ENCODE data around the gene SERPIND1. TPM values are rescaled to one million over a fixed set of nuclear protein-coding genes. Genes with fewer than 3 reads are reported as not detected.

SERPIND1 gene
- total and polyA plus RNA-seq, 2 of the 8 experiments (the other 6 are each of a cell fraction or from before 2014, with no cell fraction given) = not detected

DNA sequence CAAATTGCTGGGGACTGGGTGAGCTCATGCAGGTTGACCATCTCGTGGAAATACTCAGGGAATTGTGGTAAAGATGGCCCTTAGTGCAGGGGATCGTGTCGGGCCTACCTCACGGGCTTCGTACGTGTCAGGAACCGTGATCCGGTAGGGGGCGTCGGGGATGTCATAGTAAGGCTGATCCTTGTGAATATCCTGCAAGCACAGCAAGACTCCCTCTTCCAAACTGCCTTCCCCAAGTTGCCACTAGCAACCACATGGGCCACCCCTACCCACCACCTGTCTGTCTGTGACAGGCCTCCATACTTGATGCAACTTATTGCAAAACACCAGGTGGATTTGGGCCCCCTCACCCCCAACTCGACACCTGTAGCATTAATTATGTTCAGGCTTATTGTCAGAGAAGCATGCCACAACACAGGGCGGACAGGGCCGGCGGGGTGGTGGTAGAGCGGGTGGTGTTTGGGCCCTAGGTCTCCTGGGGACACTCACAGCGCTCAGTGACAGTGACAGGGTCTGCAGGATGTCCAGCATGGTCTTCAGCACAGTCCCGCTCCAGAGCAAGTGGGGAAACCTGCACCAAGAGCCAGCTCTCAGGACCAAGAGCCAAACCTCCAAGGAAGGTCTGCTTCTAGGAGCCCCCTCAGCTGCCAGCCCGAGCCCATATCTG is 22.6 kb upstream of the SERPIND1 start:
- Histone ChIP-seq H3K4me3 (ENCODE audit: extremely low read depth in 1 of 4, insufficient read depth in 2 of 4, low read depth in 3 of 4, low read length in 4 of 4) (no peak overlapping the region), H2BK20ac (ENCODE audit: low read length) (no peak overlapping the region), H2BK120ac (replicated peaks; ENCODE audit: low read depth, low read length) (no peak overlapping the region), H3K9ac (replicated peaks in 1 of 4; ENCODE audit: extremely low read depth in 1 of 4, low read depth in 3 of 4, low read length in 3 of 4) (no peak overlapping the region; a peak in 1 of 7 replicates), H3K14ac (ENCODE audit: insufficient read length) (no peak overlapping the region), H3K23ac (ENCODE audit: insufficient read length) (no peak overlapping the region), H3K9me3 (ENCODE audit: insufficient read depth in 2 of 2, low read depth in 1 of 2, low read length in 1 of 2) (no peaks in the 10 kb centered on the region), H3K36me3 (ENCODE audit: control insufficient read depth in 2 of 4, insufficient read depth in 4 of 4, low read length in 3 of 4) (no peaks in the 10 kb centered on the region; a peak in 1 of 8 replicates), H3K18ac (ENCODE audit: extremely low read depth, low read length) (no peak overlapping the region), H2BK15ac (ENCODE audit: low read length) (no peak overlapping the region), H3K79me1 (ENCODE audit: low read depth, low read length) (no peaks in the 10 kb centered on the region), H2AK5ac (ENCODE audit: low read depth, low read length) (no peak overlapping the region), H4K20me1 (replicated peaks in 1 of 2; ENCODE audit: control insufficient read depth in 1 of 2, insufficient read depth in 2 of 2, low read length in 2 of 2) (peaks cover 2 to 7% of the 10 kb centered on the region in 2 experiments), H3K4me1 (replicated peaks in 1 of 4; ENCODE audit: control insufficient read depth in 3 of 4, insufficient read depth in 4 of 4, low read length in 3 of 4) (no peaks in the 10 kb centered on the region), H2BK5ac (ENCODE audit: low read depth, low read length) (no peak overlapping the region), H4K8ac (ENCODE audit: extremely low read depth, insufficient read depth, low read length) (no peak overlapping the region), H4K91ac (replicated peaks; ENCODE audit: insufficient read length, low read length) (no peak overlapping the region), H4K5ac (ENCODE audit: insufficient read length, low read depth, low read length) (no peak overlapping the region), H2BK12ac (ENCODE audit: low read depth, low read length) (no peak overlapping the region), H3K23me2 (ENCODE audit: low read depth, low read length) (no peaks in the 10 kb centered on the region), H3K4me2 (ENCODE audit: insufficient read depth in 1 of 2, low read depth in 2 of 2, low read length in 2 of 2) (no peak overlapping the region), H3K4ac (replicated peaks; ENCODE audit: insufficient read length, low read depth, low read length) (no peak overlapping the region), H3K27ac (ENCODE audit: low read depth, low read length) (no peak overlapping the region), H3K79me2 (ENCODE audit: control insufficient read depth in 1 of 2, insufficient read depth in 2 of 2, low read length in 2 of 2) (no peaks in the 10 kb centered on the region), H2AFZ (ENCODE audit: low read length) (no peak overlapping the region), H3K56ac (replicated peaks; ENCODE audit: insufficient read length, low read depth, low read length) (no peak overlapping the region), H3K27me3 (replicated peaks in 1 of 4; ENCODE audit: control insufficient read depth in 3 of 4, extremely low read depth in 1 of 4, insufficient read depth in 3 of 4, low read length in 3 of 4) (no peaks in the 10 kb centered on the region)
- ChIA-PET POLR2A (ENCODE audit: partially characterized antibody) (no interaction called here), CTCF (ENCODE audit: partially characterized antibody) (interaction anchor here (0.7 to 3.8 kb wide), 9 partner anchors 10 to 145 kb away, joined by 3 to 28 read pairs (median 3); no protein-coding TSS in a partner anchor)
- FAIRE-seq (no peak), DNase-seq (ENCODE audit: low read depth in 1 of 2, low spot score in 2 of 2) (peak in 1 of 2 experiments; percentile 70)
- 86% methylated on average over 18 of the region's 18 CpGs; no CpG with 5 or more reads in 1 of the 2 experiments for WGBS, 2 experiments (ENCODE audit: extremely low coverage in 1 of 2, insufficient coverage in 1 of 2, insufficient read length in 1 of 2, insufficient replicate concordance in 2 of 2, low coverage in 1 of 2, low lambda C conversion rate in 2 of 2, missing lambda C conversion rate in 1 of 2)
- TF ChIP-seq, protein P1, sequence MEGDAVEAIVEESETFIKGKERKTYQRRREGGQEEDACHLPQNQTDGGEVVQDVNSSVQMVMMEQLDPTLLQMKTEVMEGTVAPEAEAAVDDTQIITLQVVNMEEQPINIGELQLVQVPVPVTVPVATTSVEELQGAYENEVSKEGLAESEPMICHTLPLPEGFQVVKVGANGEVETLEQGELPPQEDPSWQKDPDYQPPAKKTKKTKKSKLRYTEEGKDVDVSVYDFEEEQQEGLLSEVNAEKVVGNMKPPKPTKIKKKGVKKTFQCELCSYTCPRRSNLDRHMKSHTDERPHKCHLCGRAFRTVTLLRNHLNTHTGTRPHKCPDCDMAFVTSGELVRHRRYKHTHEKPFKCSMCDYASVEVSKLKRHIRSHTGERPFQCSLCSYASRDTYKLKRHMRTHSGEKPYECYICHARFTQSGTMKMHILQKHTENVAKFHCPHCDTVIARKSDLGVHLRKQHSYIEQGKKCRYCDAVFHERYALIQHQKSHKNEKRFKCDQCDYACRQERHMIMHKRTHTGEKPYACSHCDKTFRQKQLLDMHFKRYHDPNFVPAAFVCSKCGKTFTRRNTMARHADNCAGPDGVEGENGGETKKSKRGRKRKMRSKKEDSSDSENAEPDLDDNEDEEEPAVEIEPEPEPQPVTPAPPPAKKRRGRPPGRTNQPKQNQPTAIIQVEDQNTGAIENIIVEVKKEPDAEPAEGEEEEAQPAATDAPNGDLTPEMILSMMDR (IDR thresholded peaks at IDR 0.05; ENCODE audit: control extremely low read depth in 1 of 3, insufficient read depth in 1 of 3, low read depth in 1 of 3, low read length in 3 of 3) = peak; percentile 41 to 65 (median 60)
- peak in 1 of 2 experiments; percentile 29; a peak in 1 of 4 replicates for TF ChIP-seq RAD21 (IDR thresholded peaks at IDR 0.05 in 1 of 2, conservative IDR thresholded peaks at IDR 0.05 in 1 of 2; ENCODE audit: low read depth in 2 of 2, low read length in 2 of 2)
- no peak for TF ChIP-seq SRF (IDR thresholded peaks at IDR 0.05; ENCODE audit: low read depth, low read length)

All from H1 (cell line).